ENCODE results near the gene FBXO42.

The FBXO42 gene

GRCh38 chr1:16324456-16324890, 27.8 kb downstream of the FBXO42 start:
- peak; percentile 17 for DNase-seq (ENCODE audit: low spot score)

- no peak for DNase-seq (ENCODE audit: low spot score)
These were observed 31.0 kb downstream of the FBXO42 start for GRCh38 chr1:16321176-16321867.

DNA sequence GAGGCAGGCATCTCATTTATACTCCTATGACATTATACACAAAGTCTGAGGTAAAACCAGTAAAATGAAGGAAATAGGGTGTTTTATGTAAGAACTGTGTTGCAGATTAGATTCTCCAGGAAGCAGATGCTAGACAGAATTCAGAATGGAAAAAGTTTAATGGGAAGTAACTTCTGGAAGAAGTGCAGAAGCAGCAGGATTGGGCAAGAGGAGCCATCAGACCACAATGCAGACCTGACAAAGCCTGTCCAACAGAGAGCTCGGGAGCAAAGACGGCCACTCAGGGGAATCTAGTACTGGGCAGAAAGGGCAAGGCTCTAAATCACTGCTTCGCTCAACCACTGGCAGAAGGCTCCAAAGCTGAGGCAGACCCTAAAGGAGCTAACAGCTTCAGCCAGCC, 33.7 kb downstream of the FBXO42 start:
- DNase-seq (ENCODE audit: low spot score) = no peak

DNA sequence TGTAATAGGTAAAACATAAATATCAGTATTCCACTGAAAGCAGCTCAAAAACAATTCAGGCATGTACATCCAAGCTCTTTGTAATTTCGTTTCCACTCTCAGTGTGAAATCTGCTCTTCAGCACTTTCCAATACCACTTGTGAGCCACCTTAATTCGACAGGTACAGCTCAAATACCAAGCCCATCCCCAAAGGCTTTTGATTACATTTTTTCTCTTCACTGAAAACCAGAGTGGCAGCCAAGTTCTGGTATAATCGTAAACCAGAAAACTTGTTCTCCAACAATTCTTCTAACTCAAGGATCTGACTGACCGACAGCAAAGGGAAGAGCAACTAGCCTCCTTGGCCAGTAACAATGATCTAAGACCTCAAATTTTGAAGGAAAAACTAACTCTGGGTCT, 36.8 kb downstream of the FBXO42 start:
- no peak for DNase-seq (ENCODE audit: low spot score)

DNA sequence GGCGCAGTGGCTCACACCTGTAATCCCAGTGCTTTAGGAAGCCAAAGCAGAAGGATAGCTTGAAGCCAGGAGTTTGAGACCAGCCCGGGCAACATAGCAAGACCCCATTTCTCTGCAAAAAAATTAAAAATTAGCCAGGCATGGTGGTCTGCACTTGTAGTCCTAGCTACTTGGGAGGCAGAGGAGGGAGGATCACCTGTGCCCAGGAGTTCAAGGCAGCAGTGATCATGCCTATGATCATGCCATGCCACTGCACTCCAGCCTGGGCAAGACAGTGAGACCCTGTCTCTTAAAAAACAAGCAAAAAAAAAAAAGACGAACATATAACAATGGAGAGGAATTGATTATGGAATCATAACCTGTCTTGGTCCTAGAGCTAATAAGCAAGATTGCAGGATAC, 45.1 kb downstream of the FBXO42 start:
- DNase-seq (ENCODE audit: low spot score) = no peak

DNA sequence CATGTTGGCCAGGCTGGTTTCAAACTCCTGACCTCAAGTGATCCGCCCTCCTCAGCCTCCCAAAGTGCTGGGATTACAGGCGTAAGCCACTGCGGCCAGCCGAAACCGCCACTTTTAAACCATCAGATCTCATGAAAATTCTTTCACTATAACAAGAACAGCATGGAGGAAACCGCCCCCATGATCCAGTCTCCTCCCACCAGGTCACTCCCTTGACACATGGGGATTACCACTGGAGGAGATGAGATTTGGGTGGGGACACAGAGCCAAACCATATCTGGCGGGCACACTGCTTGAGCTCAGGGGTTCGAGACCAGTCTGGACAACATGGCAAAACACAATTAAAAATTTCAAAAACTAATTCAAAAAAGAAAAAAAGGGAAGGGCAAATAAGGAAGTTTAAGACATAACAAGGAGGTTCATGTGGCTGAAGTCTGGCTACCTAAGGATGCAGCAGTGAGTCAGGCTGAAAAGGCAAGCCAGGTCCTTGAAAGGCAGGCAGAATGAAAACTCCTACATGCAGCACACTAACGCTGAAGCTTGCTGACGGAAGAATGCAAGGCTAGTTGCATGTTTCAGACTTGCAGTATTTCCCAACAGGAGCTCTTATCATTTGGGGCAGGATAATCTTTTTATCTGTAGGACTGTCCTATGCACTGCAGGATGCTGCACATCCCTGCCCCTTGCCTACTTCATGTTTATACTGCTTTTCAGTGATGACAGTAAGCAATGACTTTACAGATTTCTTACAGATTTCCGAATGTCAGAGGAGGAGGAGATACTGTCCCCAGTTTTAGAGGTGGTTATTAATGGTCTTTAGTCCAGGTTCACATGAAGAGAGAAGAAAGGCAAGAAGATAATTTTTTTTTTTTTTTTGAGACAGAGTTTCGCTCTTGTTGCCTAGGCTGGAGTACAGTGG, 49.3 kb downstream of the FBXO42 start:
- no peak for DNase-seq (ENCODE audit: low spot score)

GRCh38 chr1:16300436-16300835, 51.8 kb downstream of the FBXO42 start:
- no peak for DNase-seq (ENCODE audit: low spot score)

DNA sequence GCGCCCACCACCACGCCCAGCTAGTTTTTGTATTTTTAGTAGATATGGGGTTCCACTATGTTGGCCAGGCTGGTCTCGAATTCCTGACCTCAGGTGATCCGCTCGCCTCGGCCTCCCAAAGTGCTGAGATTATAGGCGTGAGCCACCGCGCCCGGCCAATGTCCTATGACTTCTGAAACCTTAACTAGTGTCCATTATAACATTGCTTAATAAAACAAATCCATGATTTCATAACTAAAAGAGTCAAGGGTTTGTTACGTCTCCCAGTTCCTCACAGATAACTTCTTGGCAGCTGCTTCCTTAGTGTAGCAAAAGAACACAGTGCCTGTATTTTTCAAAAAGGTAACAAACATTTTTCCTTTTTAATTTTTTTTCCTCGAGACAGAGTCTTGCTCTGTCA, 53.6 kb downstream of the FBXO42 start:
- no peak for DNase-seq (ENCODE audit: low spot score)

GRCh38 chr1:16296643-16297042, 55.6 kb downstream of the FBXO42 start:
- DNase-seq (ENCODE audit: low spot score) = no peak

GRCh38 chr1:16294219-16295212, 57.8 kb downstream of the FBXO42 start:
- no peak for DNase-seq (ENCODE audit: low spot score)

GRCh38 chr1:16293538-16293937, 58.7 kb downstream of the FBXO42 start:
- DNase-seq (ENCODE audit: low spot score) = no peak

GRCh38 chr1:16292739-16293138, 59.5 kb downstream of the FBXO42 start:
- DNase-seq (ENCODE audit: low spot score) = no peak

- DNase-seq (ENCODE audit: low spot score) = no peak
These were observed 62.3 kb downstream of the FBXO42 start for GRCh38 chr1:16289959-16290358.

DNA sequence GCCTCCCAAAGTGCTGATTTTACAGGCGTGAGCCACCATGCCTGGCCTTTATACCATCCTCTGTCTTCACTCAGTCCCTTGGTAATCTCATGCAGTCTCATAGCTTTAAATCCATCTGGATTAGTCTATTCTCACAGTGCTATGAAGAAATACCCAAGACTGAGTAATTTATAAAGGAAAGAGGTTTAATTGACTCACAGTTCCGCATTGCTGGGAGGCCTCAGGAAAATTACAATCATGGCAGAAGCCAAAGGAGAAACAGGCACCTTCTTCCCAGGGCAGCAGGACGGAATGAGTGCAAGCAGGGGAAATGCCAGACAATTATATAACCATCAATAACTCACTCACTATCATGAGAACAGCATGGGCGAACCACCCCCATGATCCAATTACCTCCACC, 66.2 kb downstream of the FBXO42 start:
- no peak for DNase-seq (ENCODE audit: low spot score)

- DNase-seq (ENCODE audit: low spot score) = no peak
These were observed 70.5 kb downstream of the FBXO42 start for GRCh38 chr1:16281765-16282164.

DNA sequence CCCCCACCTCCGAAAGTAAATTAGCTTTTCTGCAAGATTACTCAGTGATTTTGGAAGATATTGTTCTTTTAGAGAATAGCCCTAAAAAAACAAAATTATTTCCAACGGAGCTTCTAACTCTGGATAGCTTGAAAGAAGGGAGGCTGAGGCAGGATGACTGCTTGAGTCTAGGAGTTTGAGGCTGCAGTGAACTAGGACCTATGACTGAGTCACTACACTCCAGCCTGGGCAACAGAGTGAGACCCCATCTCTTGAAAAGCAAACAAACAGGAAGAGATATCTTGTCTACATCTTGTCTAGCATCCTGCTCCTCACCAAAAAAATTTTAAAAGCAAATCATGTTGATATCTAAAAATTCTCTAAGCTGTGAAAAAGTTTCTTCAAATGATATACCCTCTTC, 73.1 kb downstream of the FBXO42 start:
- DNase-seq (ENCODE audit: low spot score) = no peak

GRCh38 chr1:16276302-16277030, 75.8 kb downstream of the FBXO42 start:
- no peak for DNase-seq (ENCODE audit: low spot score)

GRCh38 chr1:16275591-16275990, 76.7 kb downstream of the FBXO42 start:
- DNase-seq (ENCODE audit: low spot score) = no peak

- no peak for DNase-seq (ENCODE audit: low spot score)
These were observed 84.5 kb downstream of the FBXO42 start for GRCh38 chr1:16267690-16268180.

DNA sequence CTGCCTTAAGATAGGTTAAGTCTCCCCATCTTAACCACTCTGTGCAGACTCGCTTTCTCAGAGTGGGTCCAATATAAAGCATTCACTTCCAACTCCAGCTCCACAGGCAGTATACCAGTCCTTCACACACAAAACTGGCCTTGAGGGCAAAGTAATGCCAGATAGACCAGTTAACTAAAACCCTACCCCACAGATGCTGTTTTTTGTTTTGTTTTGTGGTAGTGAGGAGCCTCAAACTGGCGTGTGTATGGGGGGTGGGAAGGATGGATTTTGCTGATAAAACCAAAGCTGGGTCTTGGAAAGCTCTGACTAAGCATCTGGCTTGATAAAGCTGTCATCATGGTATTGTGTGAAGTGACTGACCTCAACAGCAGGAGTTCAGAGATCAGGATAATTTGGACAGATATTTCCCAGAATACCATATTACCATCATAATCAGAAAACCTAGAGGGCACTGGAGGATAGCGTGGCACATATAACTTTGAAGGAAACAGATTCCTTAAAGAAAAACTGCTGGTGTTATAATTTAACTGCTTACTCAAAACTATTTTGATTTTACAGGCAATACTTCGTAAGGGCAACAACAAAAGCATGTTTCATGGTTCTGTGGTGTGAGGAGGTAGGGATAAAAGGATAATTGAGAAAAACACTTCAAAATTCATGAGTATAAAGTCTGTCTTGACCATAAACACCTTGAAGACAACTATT, 85.7 kb downstream of the FBXO42 start:
- DNase-seq (ENCODE audit: low spot score) = no peak

DNA sequence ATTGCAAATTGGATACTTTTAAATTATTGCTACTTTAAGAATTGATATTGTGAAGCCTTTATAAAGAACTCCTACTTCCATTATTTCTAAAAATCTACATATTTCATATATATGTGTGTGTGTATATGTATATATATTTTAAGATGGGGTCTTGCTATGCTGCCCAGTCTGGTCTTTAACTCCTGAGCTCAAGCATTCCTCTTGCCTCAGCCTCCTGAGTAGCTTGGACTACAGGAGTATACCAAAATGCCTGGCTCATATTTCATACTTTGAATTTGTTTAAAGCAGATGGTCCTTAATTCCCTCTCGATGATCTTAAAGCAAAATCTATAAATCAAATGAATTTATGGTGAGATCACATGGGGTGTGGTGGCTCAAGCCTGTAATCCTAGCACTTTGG, 90.2 kb downstream of the FBXO42 start:
- DNase-seq (ENCODE audit: low spot score) = no peak
